Activated CD8-positive, alpha-beta memory T cell treated with anti-CD3 and anti-CD28 coated beads, Interleukin-2, amount 50 U/mL, for 1 hour (primary cell): ENCODE measurements around the gene ZNF284.
A peak's percentile ranks its signal among the peaks of the same experiment; 100 is the strongest.

Experiments
- DNase-seq: peaks from one replicate; pipeline ENCODE4 v3.0.0-alpha.2; 2020; ENCODE audit errors: extremely low read depth

Gene ZNF284

GRCh38 chr19:44071824-44072542 is at the start of gene ZNF284:
TSS of gene ZNF284 (plus strand) at chr19:44072159. CDS start at chr19:44076390, 4,231 bp downstream.
- peak; percentile 68 for DNase-seq

GRCh38 chr19:44024900-44025216 is 47.1 kb upstream of the ZNF284 start:
- no peak for DNase-seq

DNA sequence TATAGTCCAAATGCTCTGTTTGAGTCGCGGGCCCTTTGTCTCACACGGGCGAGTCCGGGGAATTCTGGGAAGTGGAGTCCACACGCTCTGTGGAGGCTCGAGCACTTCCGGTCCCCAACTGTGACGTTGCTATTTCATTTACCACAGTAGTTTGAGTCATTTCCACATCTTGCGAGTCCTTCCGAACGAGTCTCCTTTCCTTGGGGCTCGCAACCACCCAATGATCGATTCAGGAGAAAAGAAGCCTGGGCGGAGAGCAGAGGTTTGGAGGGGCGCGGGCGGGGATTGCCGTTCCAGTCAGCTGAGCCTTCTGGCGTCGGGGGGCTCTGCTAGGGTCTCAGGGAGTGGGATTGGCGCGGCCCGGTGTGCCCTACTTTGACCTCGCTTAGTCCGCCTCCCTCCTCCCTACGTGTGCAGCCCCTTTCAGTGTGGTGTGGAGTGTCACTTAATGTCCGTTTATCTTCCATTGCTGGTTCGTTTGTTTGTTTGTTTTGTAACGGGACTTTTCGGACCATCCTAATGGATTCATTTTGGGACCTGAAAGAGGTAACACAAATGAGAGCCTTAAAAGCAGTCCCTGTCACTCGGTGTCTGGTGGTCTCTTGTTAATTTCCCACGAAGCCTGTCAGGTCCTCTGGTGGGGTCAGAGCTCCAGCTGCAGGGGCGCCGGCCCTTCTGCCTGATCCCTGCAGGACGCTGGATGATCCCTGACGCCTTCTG is 46.6 kb upstream of the ZNF284 start, which contains the start of gene ZNF222:
Gene ZNF222, plus strand, starts transcription at position 163 of the 720 bp plus-strand sequence. Its CDS starts 58 bp downstream, at position 221.
- peak; percentile 55 for DNase-seq

DNA sequence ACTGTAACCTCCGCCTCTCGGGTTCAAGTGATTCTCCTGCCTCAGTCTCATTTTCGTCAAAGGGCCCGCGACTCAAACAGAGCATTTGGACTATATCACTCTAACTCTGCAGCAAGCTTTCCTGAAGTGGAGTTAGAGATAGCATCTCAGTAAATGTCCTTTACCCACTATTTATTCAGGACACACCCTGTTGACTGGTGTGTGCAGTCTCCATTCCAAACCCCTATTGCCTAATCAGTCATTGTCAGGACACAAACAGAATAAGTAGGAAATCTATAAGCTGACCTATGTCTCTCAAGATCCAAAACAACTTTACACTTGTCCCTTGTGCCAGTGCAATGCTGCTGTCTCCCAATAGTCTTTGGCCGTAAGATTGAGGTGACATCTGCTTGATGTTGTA is 45.3 kb upstream of the ZNF284 start:
- no peak for DNase-seq

DNA sequence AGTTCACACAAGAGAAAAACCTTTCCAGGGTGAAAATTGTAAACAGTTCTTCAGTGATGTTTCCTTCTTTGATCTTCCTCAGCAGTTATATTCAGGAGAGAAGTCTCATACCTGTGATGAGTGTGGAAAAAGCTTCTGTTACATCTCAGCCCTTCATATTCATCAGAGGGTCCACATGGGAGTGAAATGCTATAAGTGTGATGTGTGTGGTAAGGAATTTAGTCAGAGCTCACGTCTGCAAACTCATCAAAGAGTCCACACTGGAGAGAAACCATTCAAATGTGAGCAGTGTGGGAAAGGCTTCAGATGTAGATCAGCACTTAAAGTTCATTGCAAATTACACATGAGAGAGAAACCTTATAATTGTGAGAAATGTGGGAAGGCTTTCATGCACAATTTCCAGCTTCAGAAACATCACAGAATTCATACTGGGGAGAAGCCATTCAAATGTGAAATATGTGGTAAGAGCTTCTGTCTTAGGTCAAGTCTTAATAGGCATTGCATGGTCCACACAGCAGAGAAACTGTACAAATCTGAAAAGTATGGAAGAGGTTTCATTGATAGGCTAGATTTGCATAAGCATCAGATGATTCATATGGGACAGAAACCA is 39.9 kb upstream of the ZNF284 start:
- DNase-seq, result no peak

DNA sequence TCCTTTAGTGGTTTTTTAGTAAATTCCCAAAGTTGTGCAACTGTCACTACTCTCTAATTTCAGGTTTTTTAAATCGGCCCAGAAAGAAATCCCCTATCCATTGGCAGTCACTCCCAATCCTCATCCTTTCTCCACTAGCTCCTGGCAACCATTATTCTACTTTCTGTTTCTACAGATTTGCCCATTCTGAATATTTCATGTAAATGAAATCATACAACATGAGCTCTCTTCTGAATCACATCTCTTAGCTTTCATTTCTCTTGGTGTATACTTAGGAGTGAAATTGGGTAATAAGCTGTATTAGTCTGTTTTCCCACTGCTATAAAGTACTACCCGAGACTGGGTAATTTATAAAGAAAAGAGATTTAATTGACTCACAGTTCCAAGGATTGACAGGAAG is 29.8 kb upstream of the ZNF284 start:
- DNase-seq, result no peak

GRCh38 chr19:44050740-44051649 is 21.0 kb upstream of the ZNF284 start:
- no peak for DNase-seq

DNA sequence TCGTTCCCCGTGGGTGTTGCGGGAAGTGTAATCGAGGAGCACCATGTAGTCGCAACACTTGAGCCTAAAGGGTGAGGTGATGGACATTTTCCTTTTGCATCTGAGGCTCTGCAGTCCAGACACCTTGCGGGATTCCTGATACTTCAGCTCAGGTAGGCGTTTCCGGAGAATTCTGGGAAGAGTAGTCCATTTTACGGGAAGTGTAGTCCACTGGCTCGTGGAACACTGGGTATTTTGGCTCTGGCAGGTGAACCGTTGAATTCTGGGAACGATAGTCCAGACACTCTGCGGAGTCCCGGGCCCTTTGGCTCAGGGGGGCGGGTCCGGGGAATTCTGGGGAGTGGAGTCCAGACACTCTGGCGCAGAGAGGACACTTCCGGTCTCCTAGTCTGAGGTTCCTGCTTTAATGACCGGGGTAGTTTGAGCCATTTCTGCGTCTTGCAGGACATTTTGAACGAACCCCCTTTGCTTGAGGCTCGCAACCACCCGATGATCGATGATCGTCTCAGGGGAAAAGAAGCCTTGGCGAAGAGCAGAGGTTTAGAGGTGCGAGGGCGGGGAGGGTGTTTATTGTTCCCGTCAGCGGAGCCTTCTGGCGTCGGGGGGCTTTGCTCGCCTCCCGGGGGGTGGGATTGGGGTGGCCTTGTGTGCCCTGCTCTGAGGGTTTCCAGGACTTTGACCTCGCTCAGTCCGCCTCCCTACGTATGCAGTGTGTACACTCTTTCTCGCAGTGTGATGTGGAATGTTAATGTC is 20.1 kb upstream of the ZNF284 start, which contains the start of gene ZNF223:
Gene ZNF223, plus strand, starts transcription at position 387 of the 753 bp plus-strand sequence. CDS start 3,141 bp downstream, outside the sequence.
- peak; percentile 24 for DNase-seq

DNA sequence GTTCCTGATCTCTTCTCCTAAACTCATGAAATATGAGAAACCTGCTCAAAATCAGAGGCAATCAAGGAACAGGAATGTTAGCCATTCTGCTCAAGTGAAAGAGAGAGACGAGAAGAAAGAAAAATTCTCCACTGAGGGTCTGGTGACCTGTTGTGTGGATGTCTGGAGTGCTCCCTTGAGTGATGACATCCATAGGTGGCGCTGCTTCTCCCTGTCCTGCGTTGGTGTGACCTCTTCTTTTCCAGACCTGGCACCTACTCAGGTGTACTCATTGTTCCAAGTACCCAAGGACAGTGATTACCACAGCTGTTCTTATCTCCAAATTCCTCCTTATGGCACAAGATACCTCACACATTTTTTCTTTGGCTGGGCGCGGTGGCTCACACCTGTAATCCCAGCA is 16.1 kb upstream of the ZNF284 start:
- no peak for DNase-seq

DNA sequence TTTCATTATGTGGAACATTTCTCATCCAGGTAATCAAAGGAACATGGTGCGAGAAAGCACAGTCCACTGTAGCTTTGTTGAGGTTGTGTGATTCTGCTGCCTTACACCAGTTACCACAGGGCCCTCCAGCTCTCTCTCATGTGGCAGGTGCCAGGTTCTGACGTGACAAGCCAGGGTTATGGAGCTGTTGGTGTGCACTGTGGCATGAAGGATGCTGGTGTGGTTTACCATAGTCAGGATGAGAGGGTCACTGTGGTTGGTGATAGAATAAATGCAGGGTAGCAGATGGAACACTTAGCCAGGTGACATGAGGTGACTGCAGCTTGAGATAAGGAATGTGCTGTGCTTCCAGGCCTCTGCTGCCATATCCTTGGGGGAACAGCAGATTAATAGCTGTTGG is 12.7 kb upstream of the ZNF284 start:
- DNase-seq, result no peak

DNA sequence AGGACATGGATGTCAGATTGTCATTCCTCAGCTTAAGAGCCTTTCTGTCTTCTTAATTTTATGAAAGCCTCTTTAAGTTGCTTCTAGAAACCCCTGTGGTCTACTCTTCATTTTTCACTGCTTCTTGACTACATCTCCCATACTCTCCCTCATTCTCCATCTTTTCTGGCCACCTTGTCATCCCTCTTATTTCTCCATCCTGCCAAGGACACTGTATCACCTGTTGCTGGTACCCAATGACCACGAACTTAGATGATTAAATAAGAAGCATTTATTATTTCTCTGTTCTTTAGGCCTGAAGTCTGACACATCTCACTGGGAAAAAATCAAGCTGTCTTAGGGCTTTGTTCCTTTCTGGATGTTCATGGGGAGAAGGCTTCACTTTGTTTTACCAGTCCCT is 10.9 kb upstream of the ZNF284 start:
- no peak for DNase-seq

- DNase-seq, result no peak
Measured at GRCh38 chr19:44066305-44066704, 5.7 kb upstream of the ZNF284 start.

GRCh38 chr19:44069415-44069814 is 2.5 kb upstream of the ZNF284 start:
- DNase-seq, result no peak

DNA sequence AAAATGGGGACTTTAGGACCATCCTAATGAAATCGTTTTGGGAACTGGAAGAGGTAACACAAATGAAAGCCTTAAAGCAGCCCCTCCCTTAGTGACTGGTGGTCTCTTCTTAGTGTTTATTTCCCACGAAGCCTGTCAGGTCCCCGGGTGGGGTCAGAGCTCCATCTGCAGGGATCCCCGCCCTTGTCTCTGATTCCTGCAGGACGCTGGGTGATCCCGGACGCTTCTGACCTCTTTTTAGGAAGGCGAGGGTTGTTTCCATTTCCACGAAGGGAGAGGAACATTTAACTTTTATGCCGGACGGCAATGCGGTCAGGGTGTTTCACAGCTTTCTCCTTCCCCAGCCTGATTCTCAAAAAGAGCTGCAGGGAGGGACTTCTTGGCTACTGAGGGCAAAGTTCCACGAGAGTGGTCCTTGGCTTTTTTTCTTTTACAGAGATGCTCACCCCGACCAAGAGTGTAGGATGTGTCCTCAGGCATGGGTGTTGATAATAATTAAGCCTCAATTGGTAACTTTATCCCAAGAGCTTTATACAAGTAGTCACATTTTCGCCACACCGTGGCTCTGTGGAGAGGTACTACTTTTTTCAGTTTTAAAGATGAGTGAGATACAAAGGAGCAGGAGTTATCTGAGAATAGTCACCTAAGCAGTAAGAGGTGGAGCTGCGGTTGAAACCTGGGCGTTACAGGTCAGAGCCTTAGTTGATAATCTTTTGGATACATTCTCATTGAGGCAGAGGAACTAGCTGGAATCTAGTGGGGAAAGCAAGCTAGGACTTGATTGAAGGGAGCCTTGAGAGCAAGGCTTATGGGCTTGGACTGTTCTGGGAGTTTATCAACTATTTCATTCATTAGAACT is 813 bp downstream of the ZNF284 start:
- no peak for DNase-seq

- no peak for DNase-seq
Measured at GRCh38 chr19:44076325-44076724, 4.4 kb downstream of the ZNF284 start.

GRCh38 chr19:44092108-44092507 is 20.1 kb downstream of the ZNF284 start:
- no peak for DNase-seq

- peak; percentile 56 for DNase-seq
Measured at GRCh38 chr19:44093931-44094765, 22.2 kb downstream of the ZNF284 start, which contains the start of gene ZNF224. TSS of gene ZNF224 (plus strand) at chr19:44094361. CDS start at chr19:44097874, 3,513 bp downstream.

DNA sequence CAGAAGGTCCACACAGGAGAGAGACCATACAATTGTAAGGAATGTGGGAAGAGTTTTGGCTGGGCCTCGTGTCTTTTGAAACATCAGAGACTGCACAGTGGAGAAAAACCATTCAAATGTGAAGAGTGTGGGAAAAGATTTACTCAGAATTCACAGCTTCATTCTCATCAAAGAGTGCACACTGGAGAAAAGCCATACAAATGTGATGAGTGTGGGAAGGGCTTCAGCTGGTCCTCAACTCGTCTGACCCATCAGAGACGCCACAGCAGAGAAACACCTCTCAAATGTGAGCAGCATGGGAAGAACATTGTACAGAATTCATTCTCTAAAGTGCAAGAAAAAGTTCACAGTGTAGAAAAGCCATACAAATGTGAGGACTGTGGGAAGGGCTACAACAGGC is 35.8 kb downstream of the ZNF284 start:
- no peak for DNase-seq

- DNase-seq, result no peak
Measured at GRCh38 chr19:44109458-44109857, 37.5 kb downstream of the ZNF284 start.
